Measurements from ENCODE around the gene FMO3. TPM values are rescaled to one million over a fixed set of nuclear protein-coding genes. Genes with fewer than 3 reads are reported as not detected.

FMO3 gene
- polyA plus RNA-seq, 1 donor (not counting 4 experiments of a cell fraction or from before 2014, with no cell fraction given) = not detected

GRCh38 chr1:171141688-171142415, 51.1 kb downstream of the FMO3 start:
- DNase-seq (ENCODE audit: low read depth, low spot score) (no peak), FAIRE-seq (no peak)
- Histone ChIP-seq H3K9me1 (ENCODE audit: control insufficient read depth, extremely low read depth, insufficient read depth, low read length) (no peaks in the 10 kb centered on the region), H4K20me1 (ENCODE audit: control insufficient read depth, extremely low read depth, insufficient read depth, low read length) (no peaks in the 10 kb centered on the region), H3K27ac (ENCODE audit: control insufficient read depth, insufficient read depth, low read length) (no peak overlapping the region), H3K36me3 (ENCODE audit: control insufficient read depth in 2 of 2, extremely low read depth in 1 of 2, insufficient read depth in 2 of 2, low read length in 2 of 2) (no peaks in the 10 kb centered on the region), H3K9me3 (ENCODE audit: control insufficient read depth, low read depth, low read length) (no peaks in the 10 kb centered on the region), H3K79me2 (ENCODE audit: control insufficient read depth, insufficient read depth, low read length) (no peaks in the 10 kb centered on the region), H3K9ac (ENCODE audit: control insufficient read depth, extremely low read depth, insufficient read depth, low read length) (no peak overlapping the region), H2AFZ (ENCODE audit: control insufficient read depth, low read length) (no peak overlapping the region), H3K27me3 (ENCODE audit: control insufficient read depth, extremely low read depth, insufficient read depth, low read length) (no peaks in the 10 kb centered on the region), H3K4me1 (ENCODE audit: control insufficient read depth, extremely low read depth, insufficient read depth, low read length) (no peaks in the 10 kb centered on the region), H3K4me3 (ENCODE audit: control insufficient read depth in 2 of 3, extremely low read depth in 1 of 3, insufficient read depth in 2 of 3, low read depth in 1 of 3, low read length in 3 of 3) (no peak overlapping the region), H3K4me2 (ENCODE audit: control insufficient read depth, extremely low read depth, insufficient read depth, low read depth, low read length) (no peak overlapping the region)
- dilution Hi-C loops (cut with MboI; ENCODE audit: extremely low pct_ligation_motif_present, low sequenced_read_pairs) = no loop called here
- TF ChIP-seq EZH2 (IDR thresholded peaks at IDR 0.05; ENCODE audit: low read length) (no peak), CTCF (optimal IDR thresholded peaks at IDR 0.05 in 1 of 3, IDR thresholded peaks at IDR 0.05 in 1 of 3, conservative IDR thresholded peaks at IDR 0.05 in 1 of 3; ENCODE audit: extremely low read depth in 1 of 3, insufficient read depth in 2 of 3, low read length in 3 of 3) (peak in 1 of 3 experiments; percentile 14)

GRCh38 chr1:171142416-171143385, 52.0 kb downstream of the FMO3 start:
- Histone ChIP-seq H3K9me3 (ENCODE audit: control insufficient read depth, low read depth, low read length) (no peaks in the 10 kb centered on the region), H3K4me3 (ENCODE audit: control insufficient read depth in 2 of 3, extremely low read depth in 1 of 3, insufficient read depth in 2 of 3, low read depth in 1 of 3, low read length in 3 of 3) (no peak overlapping the region), H3K4me1 (ENCODE audit: control insufficient read depth, extremely low read depth, insufficient read depth, low read length) (no peaks in the 10 kb centered on the region), H3K79me2 (ENCODE audit: control insufficient read depth, insufficient read depth, low read length) (no peaks in the 10 kb centered on the region), H3K9ac (ENCODE audit: control insufficient read depth, extremely low read depth, insufficient read depth, low read length) (no peak overlapping the region), H3K36me3 (ENCODE audit: control insufficient read depth in 2 of 2, extremely low read depth in 1 of 2, insufficient read depth in 2 of 2, low read length in 2 of 2) (no peaks in the 10 kb centered on the region), H3K27me3 (ENCODE audit: control insufficient read depth, extremely low read depth, insufficient read depth, low read length) (no peaks in the 10 kb centered on the region), H2AFZ (ENCODE audit: control insufficient read depth, low read length) (no peak overlapping the region), H3K27ac (ENCODE audit: control insufficient read depth, insufficient read depth, low read length) (no peak overlapping the region), H4K20me1 (ENCODE audit: control insufficient read depth, extremely low read depth, insufficient read depth, low read length) (no peaks in the 10 kb centered on the region), H3K4me2 (ENCODE audit: control insufficient read depth, extremely low read depth, insufficient read depth, low read depth, low read length) (no peak overlapping the region), H3K9me1 (ENCODE audit: control insufficient read depth, extremely low read depth, insufficient read depth, low read length) (no peaks in the 10 kb centered on the region)
- DNase-seq (ENCODE audit: low read depth, low spot score) (no peak), FAIRE-seq (no peak)
- TF ChIP-seq CTCF (optimal IDR thresholded peaks at IDR 0.05 in 1 of 3, IDR thresholded peaks at IDR 0.05 in 1 of 3, conservative IDR thresholded peaks at IDR 0.05 in 1 of 3; ENCODE audit: extremely low read depth in 1 of 3, insufficient read depth in 2 of 3, low read length in 3 of 3) = no peak
- no peak for TF ChIP-seq EZH2 (IDR thresholded peaks at IDR 0.05; ENCODE audit: low read length)
- dilution Hi-C loops (cut with MboI; ENCODE audit: extremely low pct_ligation_motif_present, low sequenced_read_pairs) = no loop called here

Data from keratinocyte (primary cell).